NCI-H345 treated with DMSO at 0.1 percent for 48 hours (cell line): ENCODE measurements around the gene XAGE5.
"Not testable (repeated sequence)": the region's sequence is repeated elsewhere in the genome, so short reads cannot be mapped to it uniquely, and the experiment has no call there.

Experiments
- DNase-seq: peaks from one replicate; lab custom pipeline; 2025; ENCODE audit not compliant: unreplicated experiment; lab: John Stamatoyannopoulos, UW

The XAGE5 gene

GRCh38 chrX:52811065-52811625, at the start of gene XAGE5:
TSS of gene XAGE5 (plus strand) at chrX:52811287. CDS start at chrX:52812567, 1,280 bp downstream.
- no peak for DNase-seq

GRCh38 chrX:52765983-52766382, 45.1 kb upstream of the XAGE5 start:
- not testable (repeated sequence) for DNase-seq

GRCh38 chrX:52773504-52773903, 37.6 kb upstream of the XAGE5 start:
- not testable (repeated sequence) for DNase-seq

- not testable (repeated sequence) for DNase-seq
These were observed 13.8 kb upstream of the XAGE5 start, which contains the start of gene SPANXN5 for GRCh38 chrX:52797327-52797726. TSS of gene SPANXN5 (minus strand) at chrX:52797427. CDS start at chrX:52797348, 79 bp downstream.

GRCh38 chrX:52804876-52805275, 6.2 kb upstream of the XAGE5 start:
- DNase-seq = not testable (repeated sequence)

GRCh38 chrX:52819788-52820187, 8.7 kb downstream of the XAGE5 start:
- DNase-seq = no peak

- no peak for DNase-seq
These were observed 10.1 kb downstream of the XAGE5 start for GRCh38 chrX:52821079-52821760.

GRCh38 chrX:52824608-52825007, 13.5 kb downstream of the XAGE5 start:
- DNase-seq = no peak

- DNase-seq = no peak
These were observed 19.5 kb downstream of the XAGE5 start for GRCh38 chrX:52830551-52830950.

- no peak for DNase-seq
These were observed 28.1 kb downstream of the XAGE5 start for GRCh38 chrX:52839137-52839536.

- not testable (repeated sequence) for DNase-seq
These were observed 32.5 kb downstream of the XAGE5 start for GRCh38 chrX:52843619-52844018.

- DNase-seq = no peak
These were observed 41.2 kb downstream of the XAGE5 start for GRCh38 chrX:52852110-52852860.

GRCh38 chrX:52856991-52857525, 46.0 kb downstream of the XAGE5 start:
- DNase-seq = not testable (repeated sequence)

- DNase-seq = no peak
These were observed 54.4 kb downstream of the XAGE5 start for GRCh38 chrX:52865343-52865998.
